B cell (primary cell): ENCODE results near the gene HOXB9. TPM values are rescaled to one million over a fixed set of nuclear protein-coding genes. Genes with fewer than 3 reads are reported as not detected.

Experiments
- ATAC-seq: fragments of 200-7000 bp; cut with Tn5 transposase; one replicate; pipeline ENCODE4 v1.10.0; 2021; ENCODE audit warnings: low read depth, mild to moderate bottlenecking, moderate number of reproducible peaks, moderate library complexity
- CTCF ChIA-PET: fragments of 350-600 bp; sonication (Branson Sonifier 250); formaldehyde crosslinking; loops from one replicate; lab custom pipeline; 2021; ENCODE audit warnings: antibody characterized with exemption, inconsistent platforms; lab: Charles Lee
- POLR2A ChIA-PET: fragments of 350-600 bp; sonication (Branson Sonifier 250); formaldehyde crosslinking; loops from one replicate; lab custom pipeline; 2021; ENCODE audit warnings: antibody characterized with exemption; lab: Charles Lee
- DNase-seq: peaks from one replicate; pipeline ENCODE4 v3.0.0; 2013
- H2AFZ ChIP-seq: 2 replicates; pipeline ENCODE4 v1.6.1; 2012; ENCODE audit warnings: mild to moderate bottlenecking, low read depth, low read length; ENCODE audit not compliant: insufficient read depth, poor library complexity, severe bottlenecking
- H3K27ac ChIP-seq, 2 donors: 1 replicate in 1 of 2; 2 replicates in 1 of 2; pipeline ENCODE4 v1.5.1; 2012 to 2013; ENCODE audit warnings: low read length in 2 of 2, mild to moderate bottlenecking in 2 of 2, moderate library complexity in 1 of 2
- H3K27me3 ChIP-seq, 4 experiments: fragments of 200-600 bp in 1 of 4; sonication (generic) in 1 of 4; replicated peaks in 1 of 4; 1 replicate in 2 of 4; 2 replicates in 2 of 4; pipeline versions ENCODE4 v1.6.1 to v1.7.0; 2013 to 2016; ENCODE audit warnings: low read length in 3 of 4, mild to moderate bottlenecking in 2 of 4, mixed read lengths in 1 of 4, moderate library complexity in 1 of 4; ENCODE audit not compliant: insufficient read depth in 4 of 4, control insufficient read depth in 3 of 4; ENCODE audit errors: control extremely low read depth in 1 of 4
- H3K36me3 ChIP-seq, 2 experiments: replicated peaks in 1 of 2; 1 replicate in 1 of 2; 2 replicates in 1 of 2; pipeline versions ENCODE4 v1.6.1 to v1.7.1; 2013; ENCODE audit warnings: low read length in 1 of 2; ENCODE audit not compliant: insufficient read depth in 2 of 2, control insufficient read depth in 1 of 2; ENCODE audit errors: control extremely low read depth in 1 of 2, extremely low read depth in 1 of 2
- H3K4me1 ChIP-seq, 2 donors: fragments of 200-600 bp in 1 of 2; sonication (generic) in 1 of 2; 1 replicate in 1 of 2; 2 replicates in 1 of 2; pipeline versions ENCODE4 v1.5.1 to v1.6.1; 2013 to 2017; ENCODE audit warnings: low read length in 2 of 2; ENCODE audit not compliant: control insufficient read depth in 2 of 2, insufficient read depth in 2 of 2
- H3K4me2 ChIP-seq: replicated peaks from 2 replicates; pipeline ENCODE3; 2012; ENCODE audit warnings: mild to moderate bottlenecking, low read depth, low read length; ENCODE audit not compliant: poor library complexity, severe bottlenecking
- H3K4me3 ChIP-seq, 5 experiments: fragments of 200-600 bp in 1 of 5; sonication (generic) in 1 of 5; 1 replicate in 3 of 5; 2 replicates in 2 of 5; pipeline versions ENCODE4 v1.5.1 to v1.7.0; 2011 to 2016; ENCODE audit warnings: low read length in 4 of 5, mild to moderate bottlenecking in 4 of 5, low read depth in 2 of 5, control low read depth in 1 of 5, moderate library complexity in 1 of 5; ENCODE audit not compliant: insufficient read depth in 1 of 5; ENCODE audit errors: control extremely low read depth in 1 of 5, extremely low read depth in 1 of 5
- H3K79me2 ChIP-seq: fragments of 200-600 bp; sonication (generic); one replicate; pipeline ENCODE4 v1.6.0; 2016; ENCODE audit warnings: low read length; ENCODE audit not compliant: control insufficient read depth, insufficient read depth
- H3K9ac ChIP-seq: fragments of 200-600 bp; sonication (generic); 2 replicates; pipeline ENCODE4 v1.6.1; 2017; ENCODE audit warnings: mild to moderate bottlenecking, low read length, moderate library complexity
- H3K9me3 ChIP-seq, 3 donors: one replicate each; pipeline versions ENCODE4 v1.6.1 to v1.7.1; 2013; ENCODE audit warnings: low read length in 2 of 3; ENCODE audit not compliant: control insufficient read depth in 2 of 3, insufficient read depth in 1 of 3; ENCODE audit errors: control extremely low read depth in 1 of 3
- H4K20me1 ChIP-seq: 2 replicates; pipeline ENCODE4 v1.6.0; 2012; ENCODE audit warnings: mild to moderate bottlenecking, low read length; ENCODE audit not compliant: insufficient read depth, control insufficient read depth, poor library complexity, severe bottlenecking
- H3K27ac Mint-ChIP-seq: one replicate; pipeline ENCODE4 v1.8.0; 2021; ENCODE audit warnings: mixed read lengths
- H3K27me3 Mint-ChIP-seq: one replicate; pipeline ENCODE4 v1.8.0; 2021; ENCODE audit warnings: mixed read lengths
- H3K4me1 Mint-ChIP-seq: one replicate; pipeline ENCODE4 v1.8.0; 2021; ENCODE audit warnings: mixed read lengths
- H3K4me3 Mint-ChIP-seq: one replicate; pipeline ENCODE4 v1.8.0; 2021; ENCODE audit warnings: mixed read lengths
- H3K9me3 Mint-ChIP-seq: one replicate; pipeline ENCODE4 v1.8.0; 2022; ENCODE audit warnings: mixed read lengths; ENCODE audit not compliant: insufficient read depth
- CTCF ChIP-seq: fragments of 200-600 bp; IDR thresholded peaks from one replicate; pipeline ENCODE4 v1.8.0; 2022; ENCODE audit warnings: antibody characterized with exemption, mild to moderate bottlenecking
- EZH2 ChIP-seq: IDR thresholded peaks from 2 replicates; pipeline ENCODE4 v1.6.1; 2012; ENCODE audit warnings: borderline replicate concordance, low read depth, mild to moderate bottlenecking, moderate library complexity, low read length; ENCODE audit not compliant: insufficient read depth, poor library complexity, severe bottlenecking
- WGBS: methylation state at CpG from one replicate; pipeline ENCODE4 v1.1.5; 2013; ENCODE audit warnings: missing lambda C conversion rate; ENCODE audit not compliant: insufficient coverage; 5-methylcytosine and 5-hydroxymethylcytosine counted together
- intact Hi-C: fragments of 100-400 bp; cut with micrococcal nuclease; formaldehyde crosslinking; loops from one replicate; pipeline ENCODE4 v1.10.0; 2022
- polyA plus RNA-seq: library from polyadenylated mRNA; depleted of rRNA; stranded (reverse); fragments of >200 nt; gene quantifications from 2 replicates; pipeline ENCODE4 v1.2.3, GENCODE V29; 2012
- total RNA-seq, 2 donors: library from RNA; stranded (reverse); fragments of 120-200 nt in 1 of 2; gene quantifications; 1 replicate in 1 of 2; 2 replicates in 1 of 2; pipeline versions ENCODE4 v1.2.3 to v1.2.4, GENCODE V29; 2013 to 2022

Gene HOXB9
- total and polyA plus RNA-seq, 2 donors (not counting 1 experiment from before 2014, with no cell fraction given): 0.07 TPM; not detected in 1

GRCh38 chr17:48612854-48613691 lies 13.1 kb downstream of the HOXB9 start:
- H3K9ac ChIP-seq: peak overlapping the region; percentile 59
- DNase-seq (peak; percentile 78), ATAC-seq (peak; percentile 68)
- H3K27ac ChIP-seq: no peak overlapping the region
- H3K9me3 ChIP-seq: peaks cover 0 to 41% (median 0%) of the 10 kb centered on the region in 3 donors
- Mint-ChIP-seq H3K27ac (peak overlapping the region; percentile 57), H3K27me3 (peaks cover 70% of the 10 kb centered on the region), H3K4me1 (peaks cover 46% of the 10 kb centered on the region), H3K9me3 (no peaks in the 10 kb centered on the region), H3K4me3 (peak overlapping the region; percentile 92)
- ChIA-PET POLR2A (interaction anchor here (0.5 to 1.0 kb wide), 4 partner anchors 12 to 240 kb away, joined by 3 to 10 read pairs (median 4); no protein-coding TSS in a partner anchor), CTCF (interaction anchor here (0.6 to 1.8 kb wide), 15 partner anchors 9 to 1975 kb away, joined by 3 to 11 read pairs (median 4); partner anchors contain the start of gene HOXB9)
- H3K36me3 ChIP-seq: no peaks in the 10 kb centered on the region
- H3K4me3 ChIP-seq: peak overlapping the region in 4 of 5 experiments; percentile 13 to 96 (median 34)
- peaks cover 59 to 80% of the 10 kb centered on the region in 2 donors for H3K4me1 ChIP-seq
- TF ChIP-seq EZH2 (peak; percentile 15), CTCF (peak; percentile 44)
- no peaks in the 10 kb centered on the region for H4K20me1 ChIP-seq
- no peaks in the 10 kb centered on the region for H3K79me2 ChIP-seq
- intact Hi-C loops: loop anchor here (5.0 kb wide), 1 partner anchor 36 kb away; the partner anchor contains the start of gene HOXB4
- peak overlapping the region; percentile 69 for H2AFZ ChIP-seq
- peak overlapping the region; percentile 100 for H3K4me2 ChIP-seq
- H3K27me3 ChIP-seq: peaks cover 0 to 93% (median 71%) of the 10 kb centered on the region in 4 experiments
- WGBS: under 1% methylated on average over 43 of the region's 67 CpGs
